Neuronal stem cell (in vitro differentiated cells): ENCODE data around the gene HMCN1.

ENCODE experiments used
- DNase-seq: peaks from one replicate; pipeline ENCODE4 v3.0.0-alpha.2; 2013; ENCODE audit warnings: low spot score
- H2AFZ ChIP-seq: one replicate; pipeline ENCODE4 v1.6.1; 2013; ENCODE audit warnings: mild to moderate bottlenecking, low read length, inconsistent platforms
- H2AK5ac ChIP-seq: 2 replicates; pipeline ENCODE4 v1.6.1; 2013; ENCODE audit warnings: low read depth, mild to moderate bottlenecking, inconsistent platforms, low read length, moderate library complexity, mixed read lengths
- H2BK120ac ChIP-seq: 2 replicates; pipeline ENCODE4 v1.6.1; 2013; ENCODE audit warnings: low read depth, mild to moderate bottlenecking, inconsistent platforms, low read length, moderate library complexity, mixed read lengths
- H2BK12ac ChIP-seq: one replicate; pipeline ENCODE4 v1.6.1; 2013; ENCODE audit warnings: low read length, inconsistent platforms
- H2BK15ac ChIP-seq: 2 replicates; pipeline ENCODE4 v1.6.1; 2013; ENCODE audit warnings: mild to moderate bottlenecking, low read length, inconsistent platforms, mixed read lengths
- H2BK5ac ChIP-seq: one replicate; pipeline ENCODE4 v1.6.1; 2013; ENCODE audit warnings: inconsistent platforms, mild to moderate bottlenecking, low read length, moderate library complexity
- H3K14ac ChIP-seq: one replicate; pipeline ENCODE4 v1.6.1; 2013; ENCODE audit warnings: low read length, inconsistent platforms
- H3K18ac ChIP-seq: 2 replicates; pipeline ENCODE4 v1.6.1; 2013; ENCODE audit warnings: low read length, inconsistent platforms
- H3K23ac ChIP-seq: 2 replicates; pipeline ENCODE4 v1.6.1; 2013; ENCODE audit warnings: low read depth, mild to moderate bottlenecking, mixed read lengths, low read length, inconsistent platforms; ENCODE audit not compliant: poor library complexity
- H3K27ac ChIP-seq: replicated peaks from 3 replicates; pipeline ENCODE4 v1.5.1; 2013; ENCODE audit warnings: low read length, inconsistent platforms
- H3K27me3 ChIP-seq, 3 experiments: 2 replicates each; pipeline ENCODE4 v1.6.1; 2013; ENCODE audit warnings: low read length in 3 of 3, mild to moderate bottlenecking in 2 of 3, inconsistent platforms in 1 of 3, low read depth in 1 of 3, mixed read lengths in 1 of 3, moderate library complexity in 1 of 3; ENCODE audit not compliant: control insufficient read depth in 3 of 3, insufficient read depth in 3 of 3
- H3K36me3 ChIP-seq, 2 donors: replicated peaks in 1 of 2; 2 replicates each; pipeline ENCODE4 v1.6.1; 2013; ENCODE audit warnings: low read length in 2 of 2; ENCODE audit not compliant: control insufficient read depth in 2 of 2, insufficient read depth in 2 of 2
- H3K4ac ChIP-seq: 2 replicates; pipeline ENCODE4 v1.6.1; 2013; ENCODE audit warnings: inconsistent platforms, mild to moderate bottlenecking, low read length, moderate library complexity
- H3K4me1 ChIP-seq, 2 donors: 1 replicate in 1 of 2; 2 replicates in 1 of 2; pipeline ENCODE4 v1.6.1; 2013; ENCODE audit warnings: low read length in 2 of 2, low read depth in 1 of 2; ENCODE audit not compliant: control insufficient read depth in 2 of 2, insufficient read depth in 1 of 2
- H3K4me2 ChIP-seq: one replicate; pipeline ENCODE4 v1.6.1; 2013; ENCODE audit warnings: mild to moderate bottlenecking, low read length, inconsistent platforms; ENCODE audit not compliant: insufficient read depth, poor library complexity, severe bottlenecking
- H3K4me3 ChIP-seq, 2 donors: 2 replicates each; pipeline ENCODE4 v1.5.1; 2013; ENCODE audit warnings: low read length in 2 of 2, mild to moderate bottlenecking in 2 of 2, inconsistent platforms in 1 of 2, moderate library complexity in 1 of 2
- H3K79me1 ChIP-seq: one replicate; pipeline ENCODE4 v1.6.1; 2013; ENCODE audit warnings: low read depth, mild to moderate bottlenecking, inconsistent platforms, low read length, moderate library complexity
- H3K9ac ChIP-seq: one replicate; pipeline ENCODE4 v1.6.1; 2013; ENCODE audit warnings: mild to moderate bottlenecking, low read depth, low read length, inconsistent platforms; ENCODE audit not compliant: poor library complexity
- H3K9me3 ChIP-seq, 2 donors: replicated peaks in 1 of 2; 2 replicates each; pipeline versions ENCODE3 to v1.6.1; 2013; ENCODE audit warnings: low read length in 2 of 2, mild to moderate bottlenecking in 2 of 2, inconsistent platforms in 1 of 2, low read depth in 1 of 2, mixed read lengths in 1 of 2, moderate library complexity in 1 of 2; ENCODE audit not compliant: control insufficient read depth in 2 of 2, insufficient read depth in 1 of 2
- H4K8ac ChIP-seq: one replicate; pipeline ENCODE4 v1.6.1; 2013; ENCODE audit warnings: low read depth, mild to moderate bottlenecking, inconsistent platforms, low read length, moderate library complexity
- H4K91ac ChIP-seq: one replicate; pipeline ENCODE4 v1.6.1; 2013; ENCODE audit warnings: low read length, low read depth, mild to moderate bottlenecking, inconsistent platforms; ENCODE audit not compliant: poor library complexity
- WGBS, 2 donors: extraction: QIAGEN DNeasy Blood & Tissue Kit; methylation state at CpG; one replicate each; pipeline ENCODE4 v1.1.7; 2013; ENCODE audit warnings: missing lambda C conversion rate in 2 of 2, mixed read lengths in 1 of 2; ENCODE audit not compliant: insufficient read length in 2 of 2, insufficient replicate concordance in 1 of 2; ENCODE audit errors: extremely low coverage in 2 of 2; 5-methylcytosine and 5-hydroxymethylcytosine counted together

HMCN1 gene

DNA sequence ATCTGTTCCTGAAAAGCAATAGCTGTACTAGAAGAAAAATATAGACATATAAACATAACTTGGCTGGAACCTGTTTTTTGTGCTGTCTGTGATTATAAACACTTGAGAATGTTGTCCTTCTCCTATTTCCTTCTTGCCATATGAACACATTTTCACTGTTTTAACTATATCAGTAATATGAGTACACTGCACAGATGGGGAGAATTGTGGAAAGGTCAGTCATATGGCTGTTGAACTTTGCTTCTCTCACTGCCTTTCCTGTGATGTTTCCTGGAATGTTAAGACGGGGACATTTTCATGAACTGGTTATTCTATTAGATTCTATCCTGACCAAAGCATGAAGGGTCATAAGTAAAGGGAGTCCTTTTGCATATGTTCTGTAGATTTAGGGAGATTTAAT is 24.9 kb downstream of the HMCN1 start:
- no peaks in the 10 kb centered on the region for H3K36me3 ChIP-seq
- no peak overlapping the region for H2BK12ac ChIP-seq
- no peak for DNase-seq
- no peak overlapping the region for H3K9ac ChIP-seq
- no peak overlapping the region for H2AK5ac ChIP-seq
- H2BK15ac ChIP-seq: no peak overlapping the region
- no peaks in the 10 kb centered on the region for H3K79me1 ChIP-seq
- no peak overlapping the region for H3K4me3 ChIP-seq
- no peaks in the 10 kb centered on the region for H3K9me3 ChIP-seq
- H2BK5ac ChIP-seq: no peak overlapping the region
- H3K18ac ChIP-seq: no peak overlapping the region
- no peak overlapping the region for H3K14ac ChIP-seq
- H2BK120ac ChIP-seq: no peak overlapping the region
- no peak overlapping the region for H3K4me2 ChIP-seq
- H3K27me3 ChIP-seq: no peaks in the 10 kb centered on the region
- WGBS, 2 donors: no CpG with 5 or more reads among the region's 1 CpG
- H4K91ac ChIP-seq: no peak overlapping the region
- H3K4ac ChIP-seq: no peak overlapping the region
- H2AFZ ChIP-seq: no peak overlapping the region
- H4K8ac ChIP-seq: no peak overlapping the region
- no peaks in the 10 kb centered on the region for H3K4me1 ChIP-seq
- no peak overlapping the region for H3K23ac ChIP-seq
- H3K27ac ChIP-seq: no peak overlapping the region

- H3K4me1 ChIP-seq: no peaks in the 10 kb centered on the region
- no peak overlapping the region for H3K9ac ChIP-seq
- no peaks in the 10 kb centered on the region for H3K36me3 ChIP-seq
- no peak overlapping the region for H3K23ac ChIP-seq
- no peak for DNase-seq
- H3K9me3 ChIP-seq: no peaks in the 10 kb centered on the region
- H2BK15ac ChIP-seq: no peak overlapping the region
- H3K4me3 ChIP-seq: no peak overlapping the region
- no peak overlapping the region for H3K4me2 ChIP-seq
- no peak overlapping the region for H3K27ac ChIP-seq
- H3K18ac ChIP-seq: no peak overlapping the region
- H2BK5ac ChIP-seq: no peak overlapping the region
- no peak overlapping the region for H2AFZ ChIP-seq
- no peak overlapping the region for H4K8ac ChIP-seq
- H2BK120ac ChIP-seq: no peak overlapping the region
- H2AK5ac ChIP-seq: no peak overlapping the region
- no peaks in the 10 kb centered on the region for H3K79me1 ChIP-seq
- H3K14ac ChIP-seq: no peak overlapping the region
- no peak overlapping the region for H4K91ac ChIP-seq
- no peak overlapping the region for H2BK12ac ChIP-seq
- no peaks in the 10 kb centered on the region for H3K27me3 ChIP-seq
- WGBS, 2 donors: no CpG with 5 or more reads among the region's 3 CpGs
- no peak overlapping the region for H3K4ac ChIP-seq
Measured at GRCh38 chr1:185761841-185762240, 27.6 kb downstream of the HMCN1 start.

- Histone ChIP-seq H2BK15ac (no peak overlapping the region), H3K18ac (no peak overlapping the region), H3K4me3 (no peak overlapping the region), H4K91ac (no peak overlapping the region), H3K27ac (no peak overlapping the region), H3K23ac (no peak overlapping the region), H2BK5ac (no peak overlapping the region), H3K27me3 (no peaks in the 10 kb centered on the region), H3K36me3 (no peaks in the 10 kb centered on the region), H3K4ac (no peak overlapping the region), H3K79me1 (no peaks in the 10 kb centered on the region), H2BK120ac (no peak overlapping the region), H3K9ac (no peak overlapping the region), H2AK5ac (no peak overlapping the region), H3K14ac (no peak overlapping the region), H2BK12ac (no peak overlapping the region), H3K4me1 (no peaks in the 10 kb centered on the region), H3K4me2 (no peak overlapping the region), H2AFZ (no peak overlapping the region), H4K8ac (no peak overlapping the region), H3K9me3 (no peaks in the 10 kb centered on the region)
- DNase-seq: no peak
- WGBS, 2 donors: no CpG with 5 or more reads among the region's 1 CpG
Measured at GRCh38 chr1:185767508-185768120, 33.4 kb downstream of the HMCN1 start.

DNA sequence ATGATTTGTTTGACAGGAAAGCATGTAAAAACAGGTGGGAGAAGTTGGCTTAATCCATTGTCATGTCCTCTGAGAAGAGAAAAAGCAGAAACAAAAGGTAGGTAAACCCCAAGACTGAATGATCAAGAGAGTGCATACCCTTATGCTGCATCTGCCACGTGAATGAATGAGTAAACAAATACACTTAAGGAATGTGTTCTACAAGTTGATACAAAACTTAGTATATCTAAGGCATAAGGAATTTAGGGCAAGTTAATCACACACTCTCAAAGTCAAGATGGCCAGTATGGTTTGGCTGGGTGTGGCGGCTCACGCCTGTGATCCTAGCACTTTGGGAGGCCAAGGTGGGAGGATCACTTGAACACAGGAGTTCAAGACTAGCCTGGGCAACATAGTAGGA is 34.2 kb downstream of the HMCN1 start:
- Histone ChIP-seq H3K27me3 (no peaks in the 10 kb centered on the region), H3K79me1 (no peaks in the 10 kb centered on the region), H4K8ac (no peak overlapping the region), H3K9me3 (no peaks in the 10 kb centered on the region), H3K27ac (no peak overlapping the region), H2BK120ac (no peak overlapping the region), H3K18ac (no peak overlapping the region), H3K23ac (no peak overlapping the region), H2AFZ (no peak overlapping the region), H2BK12ac (no peak overlapping the region), H3K4me3 (no peak overlapping the region), H3K4ac (no peak overlapping the region), H3K9ac (no peak overlapping the region), H3K4me1 (no peaks in the 10 kb centered on the region), H3K14ac (no peak overlapping the region), H2BK5ac (no peak overlapping the region), H2BK15ac (no peak overlapping the region), H3K4me2 (no peak overlapping the region), H4K91ac (no peak overlapping the region), H3K36me3 (no peaks in the 10 kb centered on the region), H2AK5ac (no peak overlapping the region)
- DNase-seq: no peak
- WGBS, 2 donors: no CpG with 5 or more reads among the region's 3 CpGs
